WERI-Rb-1 (cell line): ENCODE results near the gene TLE2.

Source experiments
- DNase-seq: peaks from one replicate; pipeline ENCODE4 v3.0.0-alpha.2; 2020
- H3K27ac ChIP-seq: fragments of 250-450 bp; sonication (Bioruptor Pico); 2 replicates; pipeline ENCODE4 v1.5.1; 2020; ENCODE audit warnings: mild to moderate bottlenecking, moderate library complexity
- H3K27me3 ChIP-seq: fragments of 250-450 bp; sonication (Bioruptor Pico); 2 replicates; pipeline ENCODE4 v1.5.1; 2021; ENCODE audit warnings: mild to moderate bottlenecking, low read depth, moderate library complexity; ENCODE audit not compliant: insufficient read depth, severe bottlenecking
- H3K36me3 ChIP-seq: fragments of 250-450 bp; sonication (Bioruptor Pico); 2 replicates; pipeline ENCODE4 v1.5.1; 2020; ENCODE audit warnings: mild to moderate bottlenecking, moderate library complexity
- H3K4me3 ChIP-seq: 2 replicates; pipeline ENCODE4 v1.5.1; 2011; ENCODE audit warnings: low read depth, mild to moderate bottlenecking, control low read depth, low read length
- H3K9me3 ChIP-seq: fragments of 250-450 bp; sonication (Bioruptor Pico); 2 replicates; pipeline ENCODE4 v1.5.1; 2021; ENCODE audit warnings: mild to moderate bottlenecking, moderate library complexity; ENCODE audit not compliant: severe bottlenecking
- CTCF ChIP-seq: IDR thresholded peaks from 2 replicates; pipeline ENCODE4 v1.5.1; 2011; ENCODE audit warnings: low read depth, mild to moderate bottlenecking, control low read depth, inconsistent platforms, low read length

TLE2 gene

DNA sequence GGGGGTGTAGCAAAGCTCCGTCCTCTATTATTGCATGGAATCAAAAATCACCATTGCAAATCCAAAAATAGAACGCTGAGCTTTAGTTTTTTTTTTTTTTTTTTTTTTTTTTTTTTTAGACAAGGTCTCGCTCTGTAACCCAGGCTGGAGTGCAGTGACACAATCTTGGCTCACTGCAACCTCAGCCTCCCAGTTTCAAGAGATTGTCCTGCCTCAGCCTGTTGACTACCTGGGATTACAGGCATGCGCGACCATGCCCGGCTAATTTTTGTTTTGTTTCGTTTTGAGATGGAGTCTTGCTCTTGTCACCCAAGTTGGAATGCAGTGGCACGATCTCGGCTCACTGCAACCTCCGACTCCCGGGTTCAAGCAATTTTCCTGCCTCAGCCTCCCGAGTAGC lies 69.0 kb downstream of the TLE2 start:
- no peaks in the 10 kb centered on the region for H3K27me3 ChIP-seq
- no peak overlapping the region for H3K4me3 ChIP-seq
- no peaks in the 10 kb centered on the region for H3K36me3 ChIP-seq
- H3K9me3 ChIP-seq, result no peaks in the 10 kb centered on the region
- no peak overlapping the region for H3K27ac ChIP-seq
- DNase-seq, result no peak
- TF ChIP-seq CTCF, result no peak

DNA sequence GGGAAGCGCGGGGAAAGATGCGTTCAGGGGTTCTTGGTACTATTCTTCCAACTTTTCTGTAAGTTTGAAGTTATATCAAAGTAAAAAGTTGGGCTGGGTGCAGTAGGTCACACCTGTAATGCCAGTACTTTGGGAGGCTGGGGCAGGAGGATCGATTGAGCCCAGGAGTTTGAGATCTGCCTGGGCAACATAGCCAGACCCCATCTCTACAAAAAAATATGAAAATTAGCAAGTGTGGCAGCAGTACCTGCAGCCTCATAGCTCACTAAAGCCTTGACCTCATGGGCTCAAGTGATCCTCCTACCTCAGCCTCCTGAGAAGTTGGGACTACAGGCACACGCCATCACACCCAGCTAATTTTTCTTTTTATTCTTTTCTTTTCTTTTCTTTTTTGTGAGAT lies 71.9 kb downstream of the TLE2 start:
- no peak for TF ChIP-seq CTCF
- DNase-seq, result no peak
- Histone ChIP-seq H3K27ac (no peak overlapping the region), H3K4me3 (no peak overlapping the region), H3K36me3 (no peaks in the 10 kb centered on the region), H3K9me3 (no peaks in the 10 kb centered on the region), H3K27me3 (no peaks in the 10 kb centered on the region)

DNA sequence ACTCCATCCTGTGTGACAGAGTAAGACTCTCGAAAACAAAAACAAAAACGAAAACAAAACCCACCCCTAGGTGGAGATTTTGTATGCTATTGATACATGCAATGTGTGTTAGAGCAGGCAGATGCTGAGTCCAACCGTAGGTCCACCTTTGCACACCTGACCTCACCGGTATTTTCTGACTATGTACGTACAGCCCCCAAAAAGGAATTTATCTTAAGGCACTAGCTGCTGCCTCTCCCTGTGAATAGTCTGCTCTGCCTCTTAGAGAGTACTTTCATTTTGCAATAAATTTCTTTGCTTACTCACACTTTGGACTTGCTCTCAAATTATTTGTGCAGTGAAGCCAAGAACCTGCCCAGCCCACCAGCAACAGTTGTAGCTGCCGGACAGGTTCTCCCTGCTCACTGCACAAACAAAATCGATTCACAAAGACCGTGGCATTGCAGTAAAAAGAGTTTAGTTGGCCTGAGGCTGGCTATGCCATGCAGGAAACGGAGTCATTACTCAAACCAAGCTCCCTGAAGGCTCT lies 76.1 kb downstream of the TLE2 start:
- Histone ChIP-seq H3K36me3 (no peaks in the 10 kb centered on the region; the same call in 1 of the 2 replicates), H3K27ac (no peak overlapping the region), H3K27me3 (no peaks in the 10 kb centered on the region), H3K4me3 (peak overlapping the region; percentile 11; the same call in 1 of the 2 replicates), H3K9me3 (no peaks in the 10 kb centered on the region)
- peak; percentile 17; the same call in 1 of the 2 replicates for TF ChIP-seq CTCF
- DNase-seq, result no peak

- Histone ChIP-seq H3K9me3 (no peaks in the 10 kb centered on the region), H3K4me3 (peak overlapping the region; percentile 90), H3K27ac (peak overlapping the region; percentile 85), H3K36me3 (no peaks in the 10 kb centered on the region; the same call in 1 of the 2 replicates), H3K27me3 (no peaks in the 10 kb centered on the region)
- no peak for TF ChIP-seq CTCF
- DNase-seq, result peak; percentile 100
Observed at GRCh38 chr19:2950286-2951124, 78.6 kb downstream of the TLE2 start.

- H3K27me3 ChIP-seq, result no peaks in the 10 kb centered on the region
- peaks cover 4% of the 10 kb centered on the region for H3K36me3 ChIP-seq
- H3K9me3 ChIP-seq, result no peaks in the 10 kb centered on the region
- peak overlapping the region; percentile 85 for H3K27ac ChIP-seq
- peak overlapping the region; percentile 90 for H3K4me3 ChIP-seq
- no peak for TF ChIP-seq CTCF
- peak; percentile 26 for DNase-seq
Observed at GRCh38 chr19:2949939-2950285, 79.2 kb downstream of the TLE2 start.
